ENCODE data around the gene NXPH4.
A peak's percentile ranks its signal among the peaks of the same experiment; 100 is the strongest.

NXPH4 gene

DNA sequence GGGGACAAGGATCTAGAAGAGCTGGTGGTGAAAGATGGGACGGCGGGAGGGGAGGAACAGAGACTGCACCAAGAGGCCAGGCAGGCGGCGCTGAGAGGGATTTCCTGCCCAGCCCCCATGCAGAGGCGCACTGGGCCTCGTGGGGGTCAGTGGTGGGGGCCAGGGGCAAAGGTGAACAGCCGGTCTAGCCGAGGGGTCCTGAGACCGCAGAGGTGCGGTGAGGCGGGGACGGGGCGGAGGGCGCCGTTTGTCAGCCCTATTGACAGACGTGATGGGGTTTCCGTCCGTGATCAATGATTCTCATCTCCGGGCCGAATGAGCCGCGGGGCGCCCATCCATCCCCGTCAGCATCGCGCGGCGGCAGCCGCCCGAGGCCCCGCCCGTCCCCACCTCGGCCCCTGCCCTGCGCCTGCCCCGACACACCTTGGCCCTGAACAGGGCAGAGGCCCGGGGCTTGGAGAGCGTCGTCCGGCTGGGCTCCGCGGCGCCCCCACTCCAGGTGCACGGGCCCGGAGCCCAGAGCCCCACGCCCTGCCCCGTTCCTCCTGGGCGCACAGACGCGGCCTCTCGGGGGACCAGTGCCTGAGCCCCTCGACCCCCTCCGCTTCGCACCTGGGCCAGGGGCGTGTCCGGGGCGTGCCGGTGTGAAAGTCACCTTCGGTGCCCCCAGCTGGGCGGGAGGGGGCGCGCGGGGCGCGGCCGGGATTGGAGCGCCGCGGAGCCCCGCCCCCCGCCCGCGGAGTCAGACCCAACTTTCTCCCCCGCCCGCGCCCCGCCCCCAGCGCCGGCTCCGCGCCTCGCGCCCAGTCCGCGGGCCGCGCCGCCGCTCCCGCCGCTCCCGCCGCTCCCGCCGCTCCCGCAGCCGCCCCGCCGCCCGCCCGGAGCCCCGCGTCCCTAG, at the start of gene NXPH4:
Gene NXPH4, plus strand, starts transcription at position 781 of the 898 bp plus-strand sequence. CDS start 176 bp downstream, outside the sequence.
- no peak for DNase-seq (ENCODE audit: low read depth in 2 of 2)

DNA sequence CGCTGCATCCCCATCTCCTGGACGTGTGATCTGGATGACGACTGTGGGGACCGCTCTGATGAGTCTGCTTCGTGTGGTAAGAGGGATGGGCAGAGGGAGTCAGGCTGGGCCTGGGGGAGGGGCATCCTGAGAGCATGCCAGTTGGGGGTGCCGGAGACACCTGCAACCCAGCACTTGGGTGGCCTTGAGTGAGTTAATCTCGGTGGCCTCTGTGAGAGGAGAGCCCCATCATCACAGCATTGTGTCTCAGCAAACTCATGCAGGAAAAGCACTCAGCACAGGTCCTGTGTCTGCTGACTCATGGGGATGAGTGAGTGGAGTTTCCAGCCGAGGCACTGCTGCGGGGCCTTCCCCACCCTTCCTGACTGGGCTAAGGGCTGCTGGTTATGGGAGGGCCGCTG, 49.6 kb upstream of the NXPH4 start:
- peak; percentile 20 to 44 for DNase-seq (ENCODE audit: low read depth in 2 of 2)

DNA sequence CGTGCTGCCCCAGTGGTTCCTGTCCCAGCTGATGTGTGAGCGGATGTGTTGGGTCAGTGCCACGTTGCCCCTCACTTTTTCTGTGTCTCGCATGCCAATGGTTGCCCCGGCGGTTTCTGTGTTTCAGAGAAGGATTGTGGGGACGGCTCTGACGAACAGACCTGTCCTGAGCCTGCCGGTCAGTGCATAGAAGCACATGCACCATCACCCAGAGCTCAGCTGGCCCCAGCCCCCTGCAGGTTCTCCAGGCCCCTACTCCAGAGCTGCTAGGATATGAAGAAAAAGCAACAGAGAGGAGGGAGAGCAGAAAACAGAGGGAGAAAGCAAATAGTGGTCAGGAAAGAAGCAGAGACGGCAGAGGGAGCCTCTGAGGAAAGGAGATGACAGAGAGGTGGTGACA, 48.5 kb upstream of the NXPH4 start:
- DNase-seq (ENCODE audit: low read depth in 2 of 2): no peak

DNA sequence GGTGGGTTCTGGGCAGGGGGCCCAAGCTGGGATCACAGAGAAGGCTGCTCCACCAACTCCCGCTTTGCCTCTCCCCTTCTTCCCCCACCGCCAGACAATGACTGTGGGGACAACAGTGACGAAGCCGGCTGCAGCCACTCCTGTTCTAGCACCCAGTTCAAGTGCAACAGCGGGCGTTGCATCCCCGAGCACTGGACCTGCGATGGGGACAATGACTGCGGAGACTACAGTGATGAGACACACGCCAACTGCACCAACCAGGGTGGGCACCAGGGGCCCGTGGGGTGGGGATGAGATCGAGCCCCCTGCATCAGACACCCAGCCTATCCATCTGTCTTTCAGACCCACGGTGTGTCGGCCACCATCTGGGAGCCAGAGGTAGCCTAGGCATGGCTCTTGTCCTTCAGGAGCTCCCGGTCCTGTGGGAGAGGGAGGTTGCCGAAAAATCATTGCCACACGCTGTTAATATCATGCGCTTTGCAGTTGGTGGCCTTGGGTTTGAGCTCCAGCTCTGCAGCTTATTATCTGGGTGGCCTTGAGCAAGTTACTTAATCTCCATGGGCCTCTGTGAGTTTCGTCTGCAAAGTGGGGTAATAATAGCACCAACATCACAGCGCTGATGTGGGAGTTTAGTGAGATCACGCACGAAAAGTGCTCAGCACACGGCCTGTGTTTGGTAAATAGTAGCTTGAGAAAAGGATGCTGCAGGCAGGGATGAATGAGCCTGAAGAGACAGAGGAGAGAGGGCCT, 47.4 kb upstream of the NXPH4 start:
- DNase-seq (ENCODE audit: low read depth in 2 of 2): no peak

DNA sequence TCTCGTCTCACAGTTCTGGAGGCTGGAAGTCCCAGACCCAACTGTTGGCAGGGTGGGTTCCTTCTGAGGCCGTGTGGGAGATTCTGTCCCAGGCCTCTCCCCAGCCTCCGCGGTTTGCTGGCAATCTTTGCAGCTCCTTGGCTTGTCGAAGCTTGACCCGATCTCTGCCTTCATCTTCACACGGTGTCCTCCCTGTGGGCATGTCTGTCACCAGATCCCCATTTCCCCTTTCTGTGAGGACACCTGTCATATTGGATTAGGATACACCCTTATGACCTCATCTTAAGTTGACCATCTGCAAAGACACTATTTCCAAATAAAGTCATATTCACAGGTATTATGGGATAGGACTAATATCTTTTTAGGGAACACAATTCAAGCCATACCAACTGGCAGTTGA, 46.6 kb upstream of the NXPH4 start:
- DNase-seq (ENCODE audit: low read depth in 2 of 2): no peak

DNA sequence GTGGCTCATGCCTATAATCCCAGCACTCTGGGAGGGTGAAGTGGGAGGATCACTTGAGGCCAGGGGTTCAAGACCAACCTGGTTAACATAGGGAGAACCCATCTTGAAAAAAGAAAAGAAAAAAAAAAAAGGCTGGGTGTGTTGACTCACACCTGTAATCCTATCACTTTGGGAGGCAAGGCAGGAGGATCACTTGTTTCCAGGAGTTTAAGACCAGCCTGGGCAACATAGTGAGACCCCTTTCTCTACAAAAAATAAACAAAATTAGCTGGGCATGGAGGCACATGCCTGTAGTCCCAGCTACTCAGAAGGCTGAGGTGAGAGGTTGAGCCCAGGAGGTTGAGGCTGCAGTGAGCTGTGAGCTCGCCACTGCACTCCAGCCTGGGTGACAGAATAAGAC, 46.2 kb upstream of the NXPH4 start:
- no peak for DNase-seq (ENCODE audit: low read depth in 2 of 2)

DNA sequence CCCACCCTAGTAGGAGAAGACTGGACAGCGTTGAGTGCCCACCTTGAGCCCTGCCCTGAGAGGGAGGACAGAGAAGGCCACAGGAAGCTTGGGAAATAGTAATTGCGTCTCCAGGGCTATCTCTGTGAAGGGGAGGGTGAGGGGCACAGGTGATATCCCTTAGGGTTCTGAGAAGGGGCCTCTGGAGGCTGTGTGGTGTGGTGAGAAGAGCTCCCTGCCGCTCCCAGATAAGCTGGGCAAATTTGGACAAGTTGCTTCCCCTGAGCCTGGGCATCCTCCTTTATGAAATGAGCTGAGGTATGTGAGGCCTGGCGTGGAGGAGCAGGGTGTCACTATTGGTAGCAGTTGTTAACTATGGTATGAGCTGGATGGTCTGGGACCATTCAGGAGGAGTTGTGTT, 45.7 kb upstream of the NXPH4 start:
- DNase-seq (ENCODE audit: low read depth in 2 of 2): no peak

DNA sequence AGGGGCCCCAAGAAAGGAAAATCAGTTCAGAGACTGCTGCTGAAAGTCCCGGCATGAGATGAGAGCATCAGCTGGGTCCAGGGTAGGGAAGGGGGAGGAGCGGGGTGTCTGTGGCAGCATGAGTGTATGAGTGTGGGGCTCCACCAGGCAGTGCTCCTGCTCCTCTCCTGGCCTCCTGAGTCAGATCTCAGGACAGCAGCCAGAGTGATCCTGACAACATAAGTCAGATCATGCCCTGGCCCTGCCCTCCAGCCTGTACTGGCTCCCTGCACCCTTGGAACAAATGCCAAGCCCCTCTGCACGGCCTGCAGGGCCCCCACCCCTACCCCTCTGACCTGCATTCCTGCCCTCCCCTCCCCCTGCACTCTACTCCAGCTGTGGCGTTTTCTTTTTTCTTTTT, 44.9 kb upstream of the NXPH4 start:
- DNase-seq (ENCODE audit: low read depth in 2 of 2): no peak

DNA sequence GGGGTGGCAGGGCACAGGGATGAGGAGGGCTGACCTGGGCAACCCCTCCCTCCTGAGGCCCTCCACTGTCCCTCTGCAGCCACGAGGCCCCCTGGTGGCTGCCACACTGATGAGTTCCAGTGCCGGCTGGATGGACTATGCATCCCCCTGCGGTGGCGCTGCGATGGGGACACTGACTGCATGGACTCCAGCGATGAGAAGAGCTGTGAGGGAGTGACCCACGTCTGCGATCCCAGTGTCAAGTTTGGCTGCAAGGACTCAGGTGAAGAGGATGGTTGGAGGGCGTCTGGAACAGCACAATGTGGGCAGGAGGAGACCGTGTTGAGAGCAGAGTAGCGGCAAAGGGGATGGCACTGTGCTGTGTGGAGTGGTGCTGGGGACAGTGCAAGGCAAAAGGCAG, 43.5 kb upstream of the NXPH4 start:
- DNase-seq (ENCODE audit: low read depth in 2 of 2): no peak

DNA sequence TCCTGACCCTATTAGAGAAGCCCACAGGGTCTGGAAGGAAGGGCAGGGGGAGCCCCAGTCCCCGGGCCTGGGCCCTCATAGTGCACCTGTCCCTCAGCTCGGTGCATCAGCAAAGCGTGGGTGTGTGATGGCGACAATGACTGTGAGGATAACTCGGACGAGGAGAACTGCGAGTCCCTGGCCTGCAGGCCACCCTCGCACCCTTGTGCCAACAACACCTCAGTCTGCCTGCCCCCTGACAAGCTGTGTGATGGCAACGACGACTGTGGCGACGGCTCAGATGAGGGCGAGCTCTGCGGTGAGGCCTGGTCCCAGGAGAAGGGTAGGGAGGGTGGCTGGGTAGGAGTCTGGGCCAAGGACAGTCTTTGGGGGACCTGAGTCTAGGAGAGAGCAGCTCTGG, 42.9 kb upstream of the NXPH4 start:
- no peak for DNase-seq (ENCODE audit: low read depth in 2 of 2)

DNA sequence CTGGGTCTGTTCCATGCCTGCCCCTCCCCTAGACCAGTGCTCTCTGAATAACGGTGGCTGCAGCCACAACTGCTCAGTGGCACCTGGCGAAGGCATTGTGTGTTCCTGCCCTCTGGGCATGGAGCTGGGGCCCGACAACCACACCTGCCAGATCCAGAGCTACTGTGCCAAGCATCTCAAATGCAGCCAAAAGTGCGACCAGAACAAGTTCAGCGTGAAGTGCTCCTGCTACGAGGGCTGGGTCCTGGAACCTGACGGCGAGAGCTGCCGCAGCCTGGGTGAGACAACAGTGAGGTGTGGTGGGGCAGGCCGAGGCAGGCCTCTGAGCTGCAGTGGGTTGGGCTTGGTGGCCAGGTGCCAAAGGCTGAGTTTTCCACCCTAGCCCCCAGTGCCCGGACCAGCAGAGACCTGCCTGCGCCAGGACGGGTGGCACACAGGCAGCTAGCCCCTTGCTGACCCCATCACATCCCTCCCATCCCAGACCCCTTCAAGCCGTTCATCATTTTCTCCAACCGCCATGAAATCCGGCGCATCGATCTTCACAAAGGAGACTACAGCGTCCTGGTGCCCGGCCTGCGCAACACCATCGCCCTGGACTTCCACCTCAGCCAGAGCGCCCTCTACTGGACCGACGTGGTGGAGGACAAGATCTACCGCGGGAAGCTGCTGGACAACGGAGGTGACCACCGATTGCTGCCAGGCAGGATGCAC, 41.0 kb upstream of the NXPH4 start:
- DNase-seq (ENCODE audit: low read depth in 2 of 2): peak in 1 of 2 experiments; percentile 54

DNA sequence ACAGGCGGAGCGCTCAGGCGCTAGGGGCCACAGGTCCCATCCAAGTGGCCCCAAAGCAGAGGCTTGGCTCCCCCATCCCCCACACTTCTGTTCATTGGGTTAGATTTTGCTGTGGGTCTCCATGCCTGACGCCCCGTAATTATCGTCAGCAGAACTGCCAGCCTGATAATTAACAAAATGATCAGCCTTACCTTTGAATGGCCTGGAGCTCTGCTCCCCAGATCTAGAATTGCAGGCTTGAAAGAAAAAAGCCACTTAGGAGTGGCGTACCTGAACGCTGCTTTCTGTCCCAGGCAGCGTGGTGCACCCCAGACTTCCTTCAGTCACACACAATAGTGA, 40.5 kb upstream of the NXPH4 start:
- no peak for DNase-seq (ENCODE audit: low read depth in 2 of 2)

DNA sequence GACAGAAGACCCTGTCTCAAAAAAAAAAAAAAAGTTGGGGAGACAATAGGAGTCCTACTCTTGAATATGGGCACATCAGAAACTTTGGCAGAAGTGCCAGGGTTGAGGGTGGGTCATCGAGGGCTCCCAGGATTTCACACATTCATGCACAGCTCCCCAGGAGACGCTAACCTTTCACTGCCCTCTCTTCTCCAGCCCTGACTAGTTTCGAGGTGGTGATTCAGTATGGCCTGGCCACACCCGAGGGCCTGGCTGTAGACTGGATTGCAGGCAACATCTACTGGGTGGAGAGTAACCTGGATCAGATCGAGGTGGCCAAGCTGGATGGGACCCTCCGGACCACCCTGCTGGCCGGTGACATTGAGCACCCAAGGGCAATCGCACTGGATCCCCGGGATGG, 39.7 kb upstream of the NXPH4 start:
- no peak for DNase-seq (ENCODE audit: low read depth in 2 of 2)

DNA sequence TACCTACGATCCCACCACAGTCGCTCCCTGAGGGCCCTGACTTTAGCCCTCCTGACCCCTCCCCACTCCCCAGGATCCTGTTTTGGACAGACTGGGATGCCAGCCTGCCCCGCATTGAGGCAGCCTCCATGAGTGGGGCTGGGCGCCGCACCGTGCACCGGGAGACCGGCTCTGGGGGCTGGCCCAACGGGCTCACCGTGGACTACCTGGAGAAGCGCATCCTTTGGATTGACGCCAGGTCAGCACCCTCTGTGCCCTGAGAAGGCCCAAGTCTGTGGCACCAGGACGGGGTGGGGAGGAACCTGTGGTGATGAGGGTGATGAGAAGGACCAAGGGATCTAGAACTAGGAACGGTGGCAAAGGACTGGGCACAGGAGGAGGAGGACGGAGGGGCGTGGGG, 39.2 kb upstream of the NXPH4 start:
- no peak for DNase-seq (ENCODE audit: low read depth in 2 of 2)

DNA sequence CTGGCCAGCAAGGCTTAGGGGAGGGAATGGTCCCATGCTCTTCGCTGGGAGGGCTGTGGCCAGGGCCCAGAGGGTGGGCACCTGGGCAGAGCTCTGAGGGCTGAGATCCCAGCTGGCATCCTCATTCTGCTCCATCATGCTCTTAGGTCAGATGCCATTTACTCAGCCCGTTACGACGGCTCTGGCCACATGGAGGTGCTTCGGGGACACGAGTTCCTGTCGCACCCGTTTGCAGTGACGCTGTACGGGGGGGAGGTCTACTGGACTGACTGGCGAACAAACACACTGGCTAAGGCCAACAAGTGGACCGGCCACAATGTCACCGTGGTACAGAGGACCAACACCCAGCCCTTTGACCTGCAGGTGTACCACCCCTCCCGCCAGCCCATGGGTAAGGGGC, 38.4 kb upstream of the NXPH4 start:
- DNase-seq (ENCODE audit: low read depth in 2 of 2): no peak

DNA sequence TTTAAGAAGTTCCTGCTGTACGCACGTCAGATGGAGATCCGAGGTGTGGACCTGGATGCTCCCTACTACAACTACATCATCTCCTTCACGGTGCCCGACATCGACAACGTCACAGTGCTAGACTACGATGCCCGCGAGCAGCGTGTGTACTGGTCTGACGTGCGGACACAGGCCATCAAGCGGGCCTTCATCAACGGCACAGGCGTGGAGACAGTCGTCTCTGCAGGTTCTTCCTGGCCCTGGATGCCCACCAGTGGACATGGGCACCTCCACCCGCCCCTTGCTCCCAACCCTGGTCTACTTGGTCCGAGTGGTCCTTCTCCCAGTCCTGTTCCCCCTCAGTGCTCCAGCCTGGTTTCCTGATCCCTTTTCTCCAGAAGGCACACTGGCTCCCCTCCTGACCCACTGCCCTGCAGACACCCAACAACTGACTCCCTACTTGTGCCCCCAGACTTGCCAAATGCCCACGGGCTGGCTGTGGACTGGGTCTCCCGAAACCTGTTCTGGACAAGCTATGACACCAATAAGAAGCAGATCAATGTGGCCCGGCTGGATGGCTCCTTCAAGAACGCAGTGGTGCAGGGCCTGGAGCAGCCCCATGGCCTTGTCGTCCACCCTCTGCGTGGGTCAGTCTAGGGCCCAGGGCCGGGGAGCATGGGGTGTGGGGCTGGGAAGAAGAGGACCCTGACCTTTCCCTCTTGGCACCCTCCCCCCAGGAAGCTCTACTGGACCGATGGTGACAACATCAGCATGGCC, 37.1 kb upstream of the NXPH4 start:
- no peak for DNase-seq (ENCODE audit: low read depth in 2 of 2)

DNA sequence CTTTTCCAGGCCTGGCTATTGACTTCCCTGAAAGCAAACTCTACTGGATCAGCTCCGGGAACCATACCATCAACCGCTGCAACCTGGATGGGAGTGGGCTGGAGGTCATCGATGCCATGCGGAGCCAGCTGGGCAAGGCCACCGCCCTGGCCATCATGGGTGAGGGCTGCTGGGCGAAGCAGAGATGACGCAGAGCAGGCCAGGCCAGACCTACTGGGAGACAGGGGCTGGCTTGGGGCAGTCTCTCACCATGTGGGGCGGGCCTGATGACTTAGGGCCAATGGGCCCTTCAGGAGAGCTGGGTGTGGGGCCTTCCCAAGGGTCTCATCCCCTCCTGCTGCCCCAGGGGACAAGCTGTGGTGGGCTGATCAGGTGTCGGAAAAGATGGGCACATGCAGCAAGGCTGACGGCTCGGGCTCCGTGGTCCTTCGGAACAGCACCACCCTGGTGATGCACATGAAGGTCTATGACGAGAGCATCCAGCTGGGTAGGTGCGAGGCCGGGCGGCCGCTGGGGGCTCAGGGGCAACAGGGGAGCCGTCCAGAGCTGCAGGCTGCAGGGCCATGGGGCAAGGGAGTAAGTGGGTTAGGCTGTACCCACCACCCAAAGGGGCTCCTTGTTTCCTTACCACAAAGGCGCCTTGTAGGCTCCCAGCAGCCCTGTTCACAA, 36.1 kb upstream of the NXPH4 start:
- DNase-seq (ENCODE audit: low read depth in 2 of 2): no peak

DNA sequence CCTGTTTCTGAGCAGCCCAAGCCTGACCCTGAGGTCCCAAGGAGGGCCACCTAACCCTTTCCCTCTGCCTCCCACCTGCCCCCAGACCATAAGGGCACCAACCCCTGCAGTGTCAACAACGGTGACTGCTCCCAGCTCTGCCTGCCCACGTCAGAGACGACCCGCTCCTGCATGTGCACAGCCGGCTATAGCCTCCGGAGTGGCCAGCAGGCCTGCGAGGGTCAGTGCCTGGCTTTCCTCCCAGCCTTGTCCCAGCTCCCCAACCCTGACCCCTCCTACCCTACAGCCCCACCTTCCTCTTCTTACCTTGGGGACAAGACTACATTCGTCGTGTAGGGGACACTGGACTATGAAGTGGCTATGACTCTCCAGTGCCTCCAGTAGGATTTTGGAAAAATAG, 35.5 kb upstream of the NXPH4 start:
- no peak for DNase-seq (ENCODE audit: low read depth in 2 of 2)

DNA sequence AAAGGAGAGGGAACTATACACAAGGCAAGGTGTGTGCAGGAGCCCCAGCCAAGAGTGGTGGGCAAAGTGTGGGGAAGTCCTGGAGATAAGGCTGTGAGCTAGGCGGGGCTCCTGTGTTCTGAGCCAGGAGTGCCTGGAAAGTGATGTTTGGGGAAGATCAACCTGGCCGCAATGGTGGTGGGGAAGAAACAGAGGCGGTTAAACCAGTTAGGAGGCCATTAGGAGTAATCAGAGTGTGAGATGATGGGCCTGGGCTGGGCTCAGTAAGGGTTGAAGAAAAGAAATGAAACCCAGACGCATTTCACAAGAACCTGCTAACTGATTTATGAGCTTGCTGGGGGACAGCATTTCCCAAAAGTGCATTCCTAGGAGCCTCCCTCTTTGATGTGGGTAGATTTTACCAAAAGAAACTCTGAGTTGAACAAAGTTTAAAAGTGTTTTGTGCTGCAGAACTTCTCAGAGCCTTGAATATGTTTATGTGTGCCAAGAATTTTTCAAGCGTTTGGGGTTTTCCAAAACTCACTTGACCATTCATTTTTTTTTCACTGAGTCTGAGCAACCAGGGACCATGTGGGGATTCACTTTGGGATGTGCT, 34.9 kb upstream of the NXPH4 start:
- DNase-seq (ENCODE audit: low read depth in 2 of 2): no peak

DNA sequence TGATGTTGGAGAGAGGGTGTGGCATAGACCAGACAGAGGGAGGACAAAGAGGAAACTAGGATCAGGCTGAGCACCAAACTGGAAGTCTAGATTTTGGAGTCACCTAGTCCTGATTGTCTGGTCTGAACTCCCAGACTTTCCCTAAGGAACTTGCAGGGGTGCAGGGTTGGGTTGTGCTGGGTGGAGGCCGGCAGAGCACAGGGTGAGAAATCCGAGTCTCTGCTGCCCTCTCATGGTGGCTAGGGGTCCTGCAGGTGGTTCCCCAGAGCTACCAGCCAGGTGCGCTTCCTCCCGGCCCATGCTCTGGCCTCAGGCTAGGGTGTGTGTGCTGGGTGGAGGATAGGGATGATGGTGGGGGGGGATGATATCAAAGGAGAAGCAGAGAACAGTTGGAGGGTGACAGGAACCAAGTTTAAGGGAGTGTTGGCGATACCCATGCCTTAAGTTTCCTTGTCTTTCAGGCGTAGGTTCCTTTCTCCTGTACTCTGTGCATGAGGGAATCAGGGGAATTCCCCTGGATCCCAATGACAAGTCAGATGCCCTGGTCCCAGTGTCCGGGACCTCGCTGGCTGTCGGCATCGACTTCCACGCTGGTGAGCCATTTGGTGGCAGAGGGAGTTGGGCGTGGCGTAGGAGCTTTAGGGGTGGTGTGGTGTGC, 33.5 kb upstream of the NXPH4 start:
- peak; percentile 60 to 85 for DNase-seq (ENCODE audit: low read depth in 2 of 2)
